Measurements from ENCODE around the gene KAT7.

Gene KAT7

DNA sequence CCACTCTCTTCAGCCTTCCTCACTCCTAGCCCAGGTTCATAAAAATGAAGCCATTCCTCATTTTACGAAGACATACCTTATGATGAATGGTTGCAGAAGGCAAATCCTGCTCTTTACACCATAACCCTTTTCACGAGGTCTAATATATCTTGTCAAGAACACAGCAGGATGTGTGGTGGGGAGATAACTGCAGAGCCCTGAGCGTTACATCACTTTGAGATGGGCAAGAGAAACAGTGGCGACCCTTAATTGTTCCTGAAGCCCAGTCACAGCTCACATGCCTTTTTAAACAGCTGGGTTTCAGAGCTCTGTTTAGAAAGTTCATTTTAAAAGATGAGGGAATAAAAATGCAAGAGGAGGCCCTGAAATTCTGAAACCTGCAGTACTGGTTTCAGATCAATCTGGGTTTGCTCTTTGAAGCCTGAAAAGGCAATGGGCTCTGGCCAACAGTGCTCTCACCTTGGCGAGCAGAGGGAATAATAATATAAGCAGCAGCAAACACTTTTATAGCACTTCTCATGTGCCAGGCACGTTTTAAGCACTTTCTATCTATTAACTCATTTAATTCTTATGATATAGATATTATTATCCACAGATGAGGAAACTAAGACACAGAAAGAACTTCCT is 27.4 kb upstream of the KAT7 start:
- no peak for DNase-seq

- no peak for DNase-seq
Observed at GRCh38 chr17:49762151-49762941, 26.1 kb upstream of the KAT7 start.

- peak; percentile 92 for DNase-seq
Observed at GRCh38 chr17:49763735-49764558, 24.5 kb upstream of the KAT7 start, which contains the start of gene FAM117A. Gene FAM117A, minus strand, starts transcription at chr17:49764131. Its CDS starts 44 bp downstream, at chr17:49764087.

- no peak for DNase-seq
Observed at GRCh38 chr17:49764559-49765180, 23.8 kb upstream of the KAT7 start.

DNA sequence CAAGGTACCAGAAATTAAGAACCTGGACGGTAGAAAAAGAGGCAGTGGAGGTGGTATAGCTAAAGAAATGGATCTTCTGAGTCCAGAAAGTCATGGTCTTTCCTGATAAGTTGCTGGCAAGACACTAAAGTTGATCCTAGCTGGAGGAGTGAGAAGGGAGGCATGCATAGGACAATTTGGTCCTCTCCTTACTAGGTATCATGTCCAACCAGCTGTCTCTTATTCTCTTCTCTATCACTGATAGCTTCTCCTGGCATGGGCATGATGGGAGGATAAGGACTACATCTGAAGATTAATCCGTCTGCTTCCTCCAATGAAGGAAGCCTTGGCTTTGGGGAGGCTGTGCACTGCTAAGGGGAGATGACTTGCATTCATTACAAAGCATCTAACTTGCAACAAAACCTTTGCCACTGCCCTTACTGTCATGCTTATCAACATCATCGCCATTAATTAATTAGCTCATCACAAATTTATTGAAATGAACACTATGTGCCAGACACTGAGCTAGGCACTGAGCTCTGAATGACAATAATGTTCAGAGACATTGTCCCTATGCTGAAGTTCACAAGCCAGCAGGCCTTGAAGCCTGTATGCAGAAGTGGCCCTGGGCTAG is 21.5 kb upstream of the KAT7 start:
- DNase-seq, result no peak

- no peak for DNase-seq
Observed at GRCh38 chr17:49775546-49776260, 12.8 kb upstream of the KAT7 start.

- DNase-seq, result no peak
Observed at GRCh38 chr17:49776551-49777300, 11.8 kb upstream of the KAT7 start.

DNA sequence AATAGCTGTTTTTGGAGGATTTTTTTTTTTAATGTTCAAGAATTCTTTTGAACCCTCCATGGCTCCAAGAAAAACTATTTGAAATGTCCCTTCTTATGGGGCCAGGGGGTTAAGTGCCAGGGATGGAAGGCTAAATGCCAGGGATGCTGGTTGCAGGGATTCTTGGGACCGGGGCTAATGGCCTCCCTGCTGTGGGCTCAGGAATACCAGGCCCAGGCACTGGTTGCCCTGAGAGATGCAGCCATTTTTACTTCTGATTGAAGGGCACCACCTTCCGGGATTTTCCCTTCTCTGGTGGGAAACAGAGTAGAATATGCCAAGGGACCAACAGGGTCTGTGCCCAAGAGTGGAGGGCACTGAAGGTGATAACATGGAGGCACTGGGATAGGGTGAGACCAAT is 10.9 kb upstream of the KAT7 start:
- DNase-seq, result no peak

DNA sequence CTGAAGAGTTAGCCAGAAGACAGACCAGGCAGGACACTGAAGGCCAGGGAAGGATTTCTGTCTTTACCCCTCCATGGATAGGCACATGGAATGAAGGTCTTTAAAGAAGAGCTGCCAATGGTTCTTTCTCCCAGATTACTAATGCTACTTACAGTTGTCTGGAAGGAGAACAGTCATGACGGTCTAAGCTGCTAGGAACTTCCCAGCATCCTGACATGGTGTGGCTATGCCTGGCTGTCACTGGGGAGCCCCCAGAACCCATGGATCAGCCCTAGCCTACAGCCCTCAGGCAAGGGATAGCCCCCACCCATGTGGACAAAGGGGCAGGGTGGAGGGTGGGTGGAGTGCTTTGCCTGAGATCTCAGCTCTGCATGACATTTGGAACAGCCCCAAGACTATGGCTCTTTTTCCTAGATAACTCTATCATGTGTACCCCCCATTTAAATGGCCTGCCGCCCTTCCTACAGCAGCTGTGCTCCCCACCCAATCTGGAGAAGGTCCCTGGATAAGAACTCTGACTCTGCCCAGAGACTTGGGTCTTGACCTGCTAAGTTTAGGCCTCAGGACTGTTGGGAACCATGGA is 9.2 kb upstream of the KAT7 start:
- no peak for DNase-seq

- no peak for DNase-seq
Observed at GRCh38 chr17:49779739-49780231, 8.7 kb upstream of the KAT7 start.

DNA sequence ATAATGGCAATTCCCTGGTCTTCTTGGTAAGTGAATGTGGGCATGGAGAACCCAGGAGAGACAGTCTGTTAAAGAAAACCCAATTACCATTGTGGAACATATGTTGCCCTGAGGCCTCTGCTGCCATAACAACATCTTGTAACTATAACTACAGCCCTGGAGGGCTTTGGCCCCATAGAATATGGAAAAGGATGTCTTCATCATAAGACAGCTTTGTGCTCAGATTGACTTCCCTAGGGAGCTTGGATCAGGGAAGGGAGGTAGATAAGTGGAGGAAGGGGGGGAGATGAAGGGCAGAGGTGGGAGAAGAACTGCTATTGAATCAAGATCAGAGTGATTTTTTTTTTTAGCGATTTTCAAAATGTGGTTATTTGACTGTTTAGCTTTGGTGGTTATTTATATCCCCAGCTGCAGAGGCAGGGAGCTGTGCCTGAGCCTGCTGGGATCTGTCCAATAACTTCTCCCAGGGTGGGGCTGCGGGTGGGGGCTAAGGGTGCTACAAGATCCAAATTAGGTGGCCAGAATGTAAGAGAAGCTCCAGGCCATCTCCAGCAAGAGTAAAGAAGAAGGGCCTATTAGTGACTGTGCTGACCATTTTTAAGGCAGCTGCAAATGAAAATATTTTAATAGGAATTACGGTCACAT is 5.3 kb upstream of the KAT7 start:
- no peak for DNase-seq

DNA sequence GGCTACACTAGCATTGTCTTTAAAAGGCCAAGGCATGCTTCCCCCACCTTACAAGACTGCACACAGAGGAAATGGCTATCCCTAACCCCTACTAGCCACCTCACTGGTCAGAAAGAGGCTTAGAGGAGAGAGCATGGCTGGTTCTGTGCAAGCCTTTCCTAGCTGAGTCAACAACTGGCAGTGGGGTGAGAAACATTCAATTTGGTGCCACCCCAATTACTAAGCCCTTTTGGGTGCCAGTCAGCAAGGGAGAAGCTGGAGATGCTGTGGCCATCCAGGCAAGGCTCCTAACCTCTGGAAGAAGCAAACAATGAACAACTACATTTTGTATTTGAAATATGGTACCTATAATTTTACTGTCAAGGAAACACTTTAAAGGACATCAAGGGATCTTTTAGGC is 4.7 kb upstream of the KAT7 start:
- DNase-seq, result no peak

GRCh38 chr17:49784636-49785035 is 3.8 kb upstream of the KAT7 start:
- no peak for DNase-seq

- peak; percentile 74 for DNase-seq
Observed at GRCh38 chr17:49787884-49788477, 500 bp upstream of the KAT7 start.

GRCh38 chr17:49789243-49789578 is 730 bp downstream of the KAT7 start:
- DNase-seq, result no peak

GRCh38 chr17:49793309-49793708 is 4.8 kb downstream of the KAT7 start:
- no peak for DNase-seq

DNA sequence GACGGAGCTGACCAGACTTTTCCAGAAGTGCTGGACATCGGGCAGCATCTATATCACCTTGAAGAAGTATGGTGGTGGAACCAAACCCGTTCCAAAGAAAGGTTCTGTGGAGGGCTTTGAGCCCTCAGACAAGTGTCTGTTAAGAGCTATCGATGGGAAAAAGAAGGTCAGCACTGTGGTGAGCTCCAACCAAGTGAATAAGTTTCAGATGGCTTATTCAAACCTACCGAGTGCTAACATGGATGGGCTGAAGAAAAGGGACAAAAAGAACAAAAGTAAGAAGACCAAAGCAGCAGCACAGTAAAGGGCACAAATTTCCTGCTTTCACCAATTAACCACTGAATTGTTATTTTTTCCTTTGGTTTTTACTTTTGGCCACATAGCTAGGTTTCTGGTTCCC is 6.9 kb downstream of the KAT7 start:
- DNase-seq, result no peak

DNA sequence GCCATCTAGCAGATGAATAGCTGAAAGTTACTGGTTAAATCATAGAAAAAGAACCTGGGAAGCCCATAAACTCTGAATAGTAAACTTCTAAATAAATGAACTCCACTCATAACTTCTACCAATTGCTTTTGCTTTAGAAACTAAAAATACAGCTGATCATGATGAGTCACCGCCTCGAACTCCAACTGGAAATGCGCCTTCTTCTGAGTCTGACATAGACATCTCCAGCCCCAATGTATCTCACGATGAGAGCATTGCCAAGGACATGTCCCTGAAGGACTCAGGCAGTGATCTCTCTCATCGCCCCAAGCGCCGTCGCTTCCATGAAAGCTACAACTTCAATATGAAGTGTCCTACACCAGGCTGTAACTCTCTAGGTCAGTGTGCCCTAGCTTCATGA is 9.7 kb downstream of the KAT7 start:
- DNase-seq, result no peak

DNA sequence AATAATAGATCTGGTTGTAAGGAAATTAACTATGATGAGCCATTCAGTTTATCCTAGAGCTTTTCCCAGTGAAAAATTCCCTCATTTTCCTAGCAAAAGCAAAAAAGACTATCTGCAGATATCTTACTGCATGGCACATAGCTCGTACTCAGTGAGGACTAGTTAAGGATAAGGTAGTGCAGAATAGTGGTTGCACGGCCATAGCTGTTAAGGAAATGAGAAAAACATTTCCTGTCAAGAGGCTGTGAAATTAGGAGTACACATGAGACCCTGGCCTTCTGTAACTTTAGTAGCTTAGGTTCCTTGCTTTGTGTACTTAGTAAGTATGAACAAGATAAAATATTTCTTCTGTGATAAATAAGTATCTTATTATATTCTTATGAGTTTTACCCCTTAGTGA is 10.3 kb downstream of the KAT7 start:
- no peak for DNase-seq

DNA sequence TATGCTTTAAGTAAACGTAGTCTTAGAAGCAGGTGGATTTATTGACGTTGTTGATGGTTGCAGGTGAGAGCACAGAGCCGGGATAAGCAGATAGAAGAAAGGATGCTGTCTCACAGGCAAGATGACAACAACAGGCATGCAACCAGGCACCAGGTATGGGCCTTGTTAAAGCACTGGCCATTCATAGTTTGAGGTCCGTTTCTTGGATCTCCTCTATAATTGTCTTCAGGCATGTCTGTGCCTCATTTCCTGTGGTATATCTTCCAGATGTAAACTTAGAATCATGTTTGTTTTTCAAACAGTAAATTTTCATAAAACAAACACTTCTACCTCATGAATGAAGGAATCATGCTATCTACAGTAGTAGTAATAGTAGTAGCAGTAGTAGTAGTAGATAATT is 20.6 kb downstream of the KAT7 start:
- no peak for DNase-seq
